SK-N-SH treated with all-trans-retinoic acid at 6 μM for 48 hours (cell line): ENCODE results near the gene ENTR1.

ENCODE experiments used
- ATAC-seq: fragments of 200-7000 bp; cut with Tn5 transposase; 3 replicates; pipeline ENCODE4 v1.9.1; 2020; ENCODE audit warnings: mild to moderate bottlenecking, moderate library complexity
- ARNTL ChIP-seq: fragments of 450-650 bp; formaldehyde crosslinking; IDR thresholded peaks from 2 replicates; pipeline ENCODE4 v1.5.0; 2020; ENCODE audit warnings: low read depth, mild to moderate bottlenecking, moderate library complexity, borderline replicate concordance
- BACH2 ChIP-seq: fragments of 250-450 bp; sonication (Bioruptor Pico); IDR thresholded peaks from 2 replicates; pipeline ENCODE4 v1.9.0; 2021; ENCODE audit warnings: mild to moderate bottlenecking, borderline replicate concordance
- CSDC2 ChIP-seq: fragments of 250-450 bp; sonication (Bioruptor Pico); IDR thresholded peaks from 2 replicates; pipeline ENCODE4 v1.5.0; 2020; ENCODE audit warnings: mild to moderate bottlenecking, moderate library complexity
- CSRNP3 ChIP-seq: fragments of 250-450 bp; sonication (Bioruptor Pico); IDR thresholded peaks from 2 replicates; pipeline ENCODE4 v1.5.1; 2021; ENCODE audit warnings: mild to moderate bottlenecking, moderate library complexity
- ESRRG ChIP-seq: fragments of 250-450 bp; sonication (Bioruptor Pico); IDR thresholded peaks from 2 replicates; pipeline ENCODE4 v1.6.1; 2021; ENCODE audit warnings: mild to moderate bottlenecking
- GLIS3 ChIP-seq: fragments of 250-450 bp; sonication (Bioruptor Pico); IDR thresholded peaks from 2 replicates; pipeline ENCODE4 v1.5.0; 2020; ENCODE audit warnings: mild to moderate bottlenecking, moderate library complexity
- ISL1 ChIP-seq: fragments of 250-450 bp; sonication (Bioruptor Pico); IDR thresholded peaks from 2 replicates; pipeline ENCODE4 v2.1.2; 2022; ENCODE audit warnings: mild to moderate bottlenecking, moderate library complexity
- PATZ1 ChIP-seq: fragments of 250-450 bp; sonication (Bioruptor Pico); IDR thresholded peaks from 2 replicates; pipeline ENCODE4 v1.8.0; 2020; ENCODE audit warnings: mild to moderate bottlenecking, moderate library complexity, borderline replicate concordance
- PPARA ChIP-seq: fragments of 250-450 bp; sonication (Bioruptor Pico); IDR thresholded peaks from 2 replicates; pipeline ENCODE4 v1.5.0; 2020; ENCODE audit warnings: mild to moderate bottlenecking, borderline replicate concordance
- RARB ChIP-seq: fragments of 250-450 bp; sonication (Bioruptor Pico); IDR thresholded peaks from 2 replicates; pipeline ENCODE4 v1.8.0; 2021; ENCODE audit warnings: mild to moderate bottlenecking, moderate library complexity
- SNAI2 ChIP-seq: fragments of 250-450 bp; sonication (Bioruptor Pico); IDR thresholded peaks from 2 replicates; pipeline ENCODE4 v1.5.0; 2020; ENCODE audit warnings: mild to moderate bottlenecking, moderate library complexity
- TCF4 ChIP-seq: fragments of 250-450 bp; sonication (Bioruptor Pico); IDR thresholded peaks from 2 replicates; pipeline ENCODE4 v1.8.0; 2021; ENCODE audit warnings: mild to moderate bottlenecking, moderate library complexity, borderline replicate concordance
- TOX ChIP-seq: fragments of 250-450 bp; sonication (Bioruptor Pico); IDR thresholded peaks from 2 replicates; pipeline ENCODE4 v1.8.0; 2021; ENCODE audit warnings: mild to moderate bottlenecking, moderate library complexity, borderline replicate concordance
- TSHZ2 ChIP-seq: fragments of 250-450 bp; sonication (Bioruptor Pico); IDR thresholded peaks from 2 replicates; pipeline ENCODE4 v1.5.0; 2020; ENCODE audit warnings: mild to moderate bottlenecking, moderate library complexity
- ZC3H10 ChIP-seq: fragments of 250-450 bp; sonication (Bioruptor Pico); IDR thresholded peaks from 2 replicates; pipeline ENCODE4 v1.5.1; 2021; ENCODE audit warnings: mild to moderate bottlenecking, moderate library complexity
- ZFP3 ChIP-seq: fragments of 250-450 bp; sonication (Bioruptor Pico); IDR thresholded peaks from 2 replicates; pipeline ENCODE4 v1.5.0; 2020; ENCODE audit warnings: mild to moderate bottlenecking, moderate library complexity
- ZFP30 ChIP-seq: fragments of 450-650 bp; formaldehyde crosslinking; IDR thresholded peaks from 2 replicates; pipeline ENCODE4 v1.5.0; 2022; ENCODE audit warnings: mild to moderate bottlenecking, moderate library complexity
- ZNF565 ChIP-seq: fragments of 450-650 bp; formaldehyde crosslinking; conservative IDR thresholded peaks from 2 replicates; pipeline ENCODE4 v1.5.0; 2020; ENCODE audit warnings: low read depth, mild to moderate bottlenecking, moderate library complexity
- ZNF8 ChIP-seq: fragments of 450-650 bp; formaldehyde crosslinking; IDR thresholded peaks from 2 replicates; pipeline ENCODE4 v1.5.0; 2020; ENCODE audit warnings: mild to moderate bottlenecking, moderate library complexity
- TF ChIP-seq, protein P1 (sequence below): fragments of 250-450 bp; sonication (Bioruptor Pico); IDR thresholded peaks from 2 replicates; pipeline ENCODE4 v1.8.0; 2021; ENCODE audit warnings: low read depth, mild to moderate bottlenecking, moderate library complexity, borderline replicate concordance

ENTR1 gene

DNA sequence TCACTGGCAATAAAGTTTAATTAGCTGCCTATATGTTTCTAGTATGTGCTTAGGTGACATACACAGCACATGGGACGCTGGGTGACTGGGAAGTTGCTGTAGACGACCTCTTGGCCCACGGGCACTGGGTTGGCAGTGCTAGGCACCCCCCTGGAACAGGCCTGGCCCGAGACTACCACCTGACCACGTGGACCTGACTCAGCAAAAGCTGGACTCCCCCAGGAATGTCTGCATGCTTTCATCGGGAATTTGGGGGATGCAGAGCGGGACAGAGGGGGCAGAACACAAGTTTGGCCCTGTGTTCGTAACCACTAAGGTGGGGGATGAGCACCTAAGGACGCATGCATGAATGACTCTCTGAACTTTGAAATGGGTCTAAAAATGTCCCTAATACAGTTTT, 45.8 kb upstream of the ENTR1 start (continued):
- no peak for TF ChIP-seq ESRRG (CRISPR knock-in tag)
- TF ChIP-seq ARNTL (CRISPR knock-in tag): no peak

DNA sequence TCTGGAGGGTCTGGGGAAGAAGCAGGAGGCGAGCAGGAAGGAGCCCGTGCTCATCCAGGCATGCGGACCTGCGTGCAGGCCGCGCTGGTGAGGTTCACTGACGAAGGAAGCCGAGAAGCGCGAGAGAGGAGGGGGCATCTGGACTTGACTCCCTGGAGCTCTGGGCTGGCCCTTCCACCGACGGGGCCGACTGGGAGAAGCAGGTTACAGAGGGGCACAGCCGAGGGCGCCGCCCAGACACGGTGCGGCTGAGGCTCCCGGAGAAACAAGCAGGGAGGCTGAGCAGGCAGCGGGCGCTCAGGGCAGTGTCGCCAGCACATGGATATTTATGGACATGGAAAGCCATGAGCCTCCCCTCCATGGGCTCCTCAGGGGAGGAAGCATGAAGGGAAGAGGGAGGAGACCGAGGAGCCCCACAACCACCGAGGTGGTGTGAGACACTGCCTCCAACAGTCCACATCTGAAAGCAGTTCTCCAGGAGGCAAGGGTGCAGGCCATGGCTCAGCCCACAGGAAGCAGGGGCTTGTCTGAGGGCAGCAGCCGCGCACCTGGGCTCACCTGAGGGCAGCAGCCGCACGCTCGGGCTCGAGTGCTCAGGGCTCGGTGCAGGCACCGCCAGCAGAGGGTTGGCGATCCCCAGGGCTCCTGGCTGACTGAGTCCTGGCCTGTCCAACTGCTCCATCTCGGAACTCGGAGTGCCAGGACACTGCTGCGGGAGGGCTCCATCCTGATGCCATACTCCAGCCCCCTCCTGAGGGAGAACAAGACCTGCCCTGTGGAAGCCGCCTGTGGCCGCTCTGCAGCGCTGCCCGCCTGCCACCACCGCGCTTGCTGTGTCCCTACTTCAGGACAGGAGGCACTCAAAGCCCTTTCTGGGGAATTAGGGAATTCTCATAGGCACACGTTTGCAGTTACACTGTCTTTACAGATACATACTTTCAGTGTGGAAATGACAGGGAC, 44.9 kb upstream of the ENTR1 start:
- ATAC-seq: no peak; the same call in 2 of the 3 replicates
- TF ChIP-seq TSHZ2 (no peak), CSRNP3 (CRISPR knock-in tag) (no peak), TCF4 (no peak), ISL1 (no peak), RARB (CRISPR knock-in tag) (no peak), ZFP30 (CRISPR knock-in tag) (no peak), ZNF565 (CRISPR knock-in tag) (no peak), PPARA (CRISPR knock-in tag) (no peak)

DNA sequence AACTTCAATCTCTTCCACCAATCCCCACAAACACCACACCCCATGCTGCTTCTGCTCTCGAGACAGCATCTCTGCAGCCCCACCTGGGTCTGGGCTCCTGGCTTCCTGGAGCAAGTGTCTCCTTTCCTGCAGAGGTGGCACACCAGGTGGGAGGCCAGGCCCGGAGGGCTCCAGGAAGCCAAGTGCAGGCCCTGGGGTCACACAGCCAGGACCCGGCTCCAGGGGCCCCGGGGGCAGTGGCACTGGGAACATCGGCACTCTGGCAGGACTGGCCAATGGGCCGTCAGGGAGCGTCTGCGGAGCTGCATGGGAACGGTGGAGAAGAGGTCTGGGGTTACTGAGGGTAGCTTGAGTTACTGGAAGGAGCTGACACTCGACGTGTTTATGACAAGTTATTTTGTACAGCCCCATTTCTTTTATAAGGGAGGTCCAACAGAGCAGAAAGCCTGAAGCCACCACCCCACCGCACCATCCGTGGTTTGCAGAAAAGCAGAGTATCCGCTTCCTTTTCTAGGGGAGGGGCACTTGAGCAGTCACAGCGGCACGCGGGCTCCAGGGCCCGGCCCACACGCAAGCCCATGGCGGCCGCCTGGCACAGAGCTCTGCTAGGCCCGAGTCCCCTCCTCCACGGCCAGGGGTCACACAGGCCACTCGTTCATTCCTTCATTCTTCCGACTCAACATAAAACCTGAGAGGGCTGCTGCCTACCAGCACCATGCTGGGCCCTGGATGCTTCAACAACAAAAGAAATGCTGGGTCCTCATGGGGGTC, 43.8 kb upstream of the ENTR1 start:
- ATAC-seq: no peak
- TF ChIP-seq TCF4 (no peak), ESRRG (CRISPR knock-in tag) (no peak)

GRCh38 chr9:136453326-136453725, 42.9 kb upstream of the ENTR1 start:
- no peak for TF ChIP-seq ISL1
- TF ChIP-seq, protein P1, sequence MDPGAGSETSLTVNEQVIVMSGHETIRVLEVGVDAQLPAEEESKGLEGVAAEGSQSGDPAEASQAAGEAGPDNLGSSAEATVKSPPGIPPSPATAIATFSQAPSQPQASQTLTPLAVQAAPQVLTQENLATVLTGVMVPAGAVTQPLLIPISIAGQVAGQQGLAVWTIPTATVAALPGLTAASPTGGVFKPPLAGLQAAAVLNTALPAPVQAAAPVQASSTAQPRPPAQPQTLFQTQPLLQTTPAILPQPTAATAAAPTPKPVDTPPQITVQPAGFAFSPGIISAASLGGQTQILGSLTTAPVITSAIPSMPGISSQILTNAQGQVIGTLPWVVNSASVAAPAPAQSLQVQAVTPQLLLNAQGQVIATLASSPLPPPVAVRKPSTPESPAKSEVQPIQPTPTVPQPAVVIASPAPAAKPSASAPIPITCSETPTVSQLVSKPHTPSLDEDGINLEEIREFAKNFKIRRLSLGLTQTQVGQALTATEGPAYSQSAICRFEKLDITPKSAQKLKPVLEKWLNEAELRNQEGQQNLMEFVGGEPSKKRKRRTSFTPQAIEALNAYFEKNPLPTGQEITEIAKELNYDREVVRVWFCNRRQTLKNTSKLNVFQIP: no peak
- no peak for TF ChIP-seq TOX (CRISPR knock-in tag)
- no peak for TF ChIP-seq ZFP3 (CRISPR knock-in tag)
- TF ChIP-seq CSRNP3 (CRISPR knock-in tag): no peak
- no peak for TF ChIP-seq RARB (CRISPR knock-in tag)
- no peak for TF ChIP-seq CSDC2 (CRISPR knock-in tag)
- no peak for TF ChIP-seq GLIS3 (CRISPR knock-in tag)
- TF ChIP-seq TCF4: no peak
- no peak for TF ChIP-seq BACH2 (CRISPR knock-in tag)
- no peak for TF ChIP-seq SNAI2 (CRISPR knock-in tag)
- TF ChIP-seq ZFP30 (CRISPR knock-in tag): no peak
- TF ChIP-seq ZNF565 (CRISPR knock-in tag): no peak
- no peak for TF ChIP-seq PATZ1 (CRISPR knock-in tag)
- TF ChIP-seq ARNTL (CRISPR knock-in tag): no peak
- no peak for TF ChIP-seq ZC3H10
- no peak for TF ChIP-seq TSHZ2
- no peak for TF ChIP-seq ZNF8 (CRISPR knock-in tag)
- ATAC-seq: no peak
